Vagina (tissue), 2 donors: ENCODE measurements around the gene CNST. TPM values are rescaled to one million over a fixed set of nuclear protein-coding genes. Genes with fewer than 3 reads are reported as not detected.
A peak's percentile ranks its signal among the peaks of the same experiment; 100 is the strongest.

Experiments used
- DNase-seq, 2 donors: peaks; one replicate each; pipeline ENCODE4 v3.0.0-alpha.2; 2017; ENCODE audit errors: extremely low spot score in 2 of 2
- H3K27ac ChIP-seq: fragments of 200-600 bp; sonication (generic); one replicate; pipeline ENCODE4 v1.5.1; 2019
- H3K27me3 ChIP-seq: fragments of 200-600 bp; sonication (generic); one replicate; pipeline ENCODE4 v1.5.1; 2019
- H3K36me3 ChIP-seq, 2 donors: fragments of 200-600 bp; sonication (generic); one replicate each; pipeline ENCODE4 v1.5.1; 2017 to 2019
- H3K4me1 ChIP-seq: fragments of 200-600 bp; sonication (generic); one replicate; pipeline ENCODE4 v1.5.1; 2019
- H3K4me3 ChIP-seq, 2 donors: fragments of 200-600 bp; sonication (generic); 1 replicate in 1 of 2; 2 replicates in 1 of 2; pipeline ENCODE4 v1.5.1; 2016 to 2019
- H3K9me3 ChIP-seq: fragments of 200-600 bp; sonication (generic); one replicate; pipeline ENCODE4 v1.5.1; 2019
- POLR2A ChIP-seq, 2 donors: fragments of 450-650 bp; IDR thresholded peaks; one replicate each; pipeline ENCODE4 v1.6.1; 2017; ENCODE audit warnings: antibody characterized with exemption in 2 of 2, mild to moderate bottlenecking in 2 of 2, moderate library complexity in 2 of 2
- POLR2AphosphoS5 ChIP-seq, 2 donors: sonication (generic); formaldehyde crosslinking; IDR thresholded peaks; one replicate each; pipeline ENCODE4 v1.9.0; 2017; ENCODE audit warnings: antibody characterized with exemption in 2 of 2, mild to moderate bottlenecking in 2 of 2, low read depth in 1 of 2; ENCODE audit not compliant: insufficient read depth in 1 of 2
- intact Hi-C: fragments of 100-400 bp; cut with DNase I; formaldehyde crosslinking; loops from one replicate; pipeline ENCODE4 v1.15.1; 2023
- total RNA-seq: library from RNA; depleted of rRNA; stranded (reverse); fragments of >200 nt; gene quantifications from one replicate; pipeline ENCODE4 v1.2.3, GENCODE V29; 2016
- TF ChIP-seq, protein P1 (sequence below), 3 experiments: fragments of 450-650 bp in 2 of 3; fragments of 200-600 bp in 1 of 3; sonication (generic) in 1 of 3; IDR thresholded peaks; one replicate each; pipeline ENCODE4 v1.5.1; 2017 to 2019; ENCODE audit warnings: antibody characterized with exemption in 3 of 3, mild to moderate bottlenecking in 2 of 3, moderate library complexity in 2 of 3

CNST gene
- total RNA-seq, 1 donor from 2014 or later: 20.6 TPM

DNA sequence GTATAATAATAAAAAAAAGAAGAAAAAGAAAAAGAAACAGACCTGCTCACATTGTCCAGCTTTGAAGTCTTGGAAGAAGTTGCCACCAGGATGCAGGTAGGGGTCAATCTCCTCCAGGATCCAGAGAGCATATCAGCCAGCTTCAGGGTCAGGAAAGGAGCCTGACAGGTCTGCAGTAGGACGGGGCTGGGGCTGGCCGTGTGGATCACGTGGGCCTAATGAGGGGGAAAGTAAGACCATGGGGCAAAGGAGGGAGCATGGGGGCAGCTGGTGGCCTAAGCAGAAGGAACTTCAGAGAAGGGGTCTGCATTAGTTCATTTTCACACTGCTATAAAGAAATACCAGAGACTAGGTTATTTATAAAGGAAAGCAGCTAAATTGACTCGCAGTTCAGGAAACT is 39.9 kb upstream of the CNST start:
- H3K27ac ChIP-seq: no peak overlapping the region
- H3K36me3 ChIP-seq: no peaks in the 10 kb centered on the region
- peaks cover 6% of the 10 kb centered on the region for H3K9me3 ChIP-seq
- intact Hi-C loops: no loop called here
- no peak for DNase-seq
- H3K27me3 ChIP-seq: no peaks in the 10 kb centered on the region
- H3K4me1 ChIP-seq: no peaks in the 10 kb centered on the region
- TF ChIP-seq POLR2A (IDR thresholded peaks at IDR 0.05) (no peak), POLR2AphosphoS5 (IDR thresholded peaks at IDR 0.05; ENCODE audit: insufficient read depth in 1 of 2, low read depth in 1 of 2) (no peak)
- TF ChIP-seq, protein P1, sequence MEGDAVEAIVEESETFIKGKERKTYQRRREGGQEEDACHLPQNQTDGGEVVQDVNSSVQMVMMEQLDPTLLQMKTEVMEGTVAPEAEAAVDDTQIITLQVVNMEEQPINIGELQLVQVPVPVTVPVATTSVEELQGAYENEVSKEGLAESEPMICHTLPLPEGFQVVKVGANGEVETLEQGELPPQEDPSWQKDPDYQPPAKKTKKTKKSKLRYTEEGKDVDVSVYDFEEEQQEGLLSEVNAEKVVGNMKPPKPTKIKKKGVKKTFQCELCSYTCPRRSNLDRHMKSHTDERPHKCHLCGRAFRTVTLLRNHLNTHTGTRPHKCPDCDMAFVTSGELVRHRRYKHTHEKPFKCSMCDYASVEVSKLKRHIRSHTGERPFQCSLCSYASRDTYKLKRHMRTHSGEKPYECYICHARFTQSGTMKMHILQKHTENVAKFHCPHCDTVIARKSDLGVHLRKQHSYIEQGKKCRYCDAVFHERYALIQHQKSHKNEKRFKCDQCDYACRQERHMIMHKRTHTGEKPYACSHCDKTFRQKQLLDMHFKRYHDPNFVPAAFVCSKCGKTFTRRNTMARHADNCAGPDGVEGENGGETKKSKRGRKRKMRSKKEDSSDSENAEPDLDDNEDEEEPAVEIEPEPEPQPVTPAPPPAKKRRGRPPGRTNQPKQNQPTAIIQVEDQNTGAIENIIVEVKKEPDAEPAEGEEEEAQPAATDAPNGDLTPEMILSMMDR (IDR thresholded peaks at IDR 0.05): no peak
- H3K4me3 ChIP-seq: no peak overlapping the region

DNA sequence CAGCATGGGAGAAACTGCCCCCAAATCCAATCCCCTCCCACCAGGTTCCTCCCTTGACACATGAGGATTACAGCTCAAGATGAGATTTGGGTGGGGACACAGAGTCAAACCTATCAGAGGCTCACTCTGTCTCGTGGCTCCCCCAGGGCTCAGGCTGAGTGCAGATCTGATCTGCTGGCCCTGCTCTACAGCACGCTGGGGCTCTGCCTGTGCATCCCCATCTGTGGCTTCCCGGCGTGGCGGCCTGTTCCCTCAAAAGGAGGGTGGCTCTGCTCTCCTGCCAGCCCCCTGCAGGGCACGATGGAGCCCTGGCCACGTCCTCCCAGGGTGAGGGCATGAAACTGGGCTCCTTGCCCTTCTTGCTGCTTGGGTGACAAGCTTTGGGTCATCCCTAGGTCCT is 39.3 kb upstream of the CNST start:
- H3K4me3 ChIP-seq: no peak overlapping the region
- H3K4me1 ChIP-seq: no peaks in the 10 kb centered on the region
- H3K9me3 ChIP-seq: peaks cover 6% of the 10 kb centered on the region
- H3K27ac ChIP-seq: no peak overlapping the region
- DNase-seq: peak in 1 of 2 donors; percentile 79
- TF ChIP-seq, protein P1 (IDR thresholded peaks at IDR 0.05): no peak
- intact Hi-C loops: no loop called here
- no peaks in the 10 kb centered on the region for H3K27me3 ChIP-seq
- H3K36me3 ChIP-seq: no peaks in the 10 kb centered on the region

DNA sequence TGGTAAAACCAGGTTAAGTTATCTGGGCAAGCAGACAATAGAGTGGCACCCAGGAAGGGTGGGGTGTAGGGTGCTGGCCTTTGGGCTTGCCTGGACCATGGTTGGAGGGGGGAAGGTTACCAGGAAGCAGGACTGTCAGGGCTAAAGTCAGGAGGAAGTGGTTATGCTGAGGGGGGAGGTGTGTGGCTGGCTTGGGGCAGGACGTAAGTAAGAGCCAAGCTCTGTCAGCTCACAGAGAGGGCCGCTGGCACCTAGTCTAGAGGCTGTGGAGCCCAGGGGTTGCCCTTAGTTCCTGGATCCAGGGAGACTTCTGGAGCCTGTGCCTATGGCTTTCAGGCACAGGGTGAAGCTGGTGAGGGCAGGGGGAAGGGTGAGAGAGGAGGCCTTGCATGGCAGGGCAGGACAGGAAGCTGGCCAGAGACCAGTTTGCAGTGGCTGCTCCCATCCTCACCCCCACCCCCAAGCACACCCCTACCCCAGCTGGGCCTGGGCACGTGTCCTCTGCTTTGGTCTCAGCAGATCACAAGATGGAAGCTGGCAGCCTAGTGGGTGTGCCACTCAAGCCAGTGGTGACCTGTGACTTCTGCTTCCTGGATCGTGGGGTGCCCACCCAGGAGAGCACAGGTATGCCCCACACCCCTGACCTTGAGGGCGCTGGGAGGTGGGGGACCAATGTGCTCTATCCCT is 38.7 kb upstream of the CNST start:
- no peak overlapping the region for H3K27ac ChIP-seq

DNA sequence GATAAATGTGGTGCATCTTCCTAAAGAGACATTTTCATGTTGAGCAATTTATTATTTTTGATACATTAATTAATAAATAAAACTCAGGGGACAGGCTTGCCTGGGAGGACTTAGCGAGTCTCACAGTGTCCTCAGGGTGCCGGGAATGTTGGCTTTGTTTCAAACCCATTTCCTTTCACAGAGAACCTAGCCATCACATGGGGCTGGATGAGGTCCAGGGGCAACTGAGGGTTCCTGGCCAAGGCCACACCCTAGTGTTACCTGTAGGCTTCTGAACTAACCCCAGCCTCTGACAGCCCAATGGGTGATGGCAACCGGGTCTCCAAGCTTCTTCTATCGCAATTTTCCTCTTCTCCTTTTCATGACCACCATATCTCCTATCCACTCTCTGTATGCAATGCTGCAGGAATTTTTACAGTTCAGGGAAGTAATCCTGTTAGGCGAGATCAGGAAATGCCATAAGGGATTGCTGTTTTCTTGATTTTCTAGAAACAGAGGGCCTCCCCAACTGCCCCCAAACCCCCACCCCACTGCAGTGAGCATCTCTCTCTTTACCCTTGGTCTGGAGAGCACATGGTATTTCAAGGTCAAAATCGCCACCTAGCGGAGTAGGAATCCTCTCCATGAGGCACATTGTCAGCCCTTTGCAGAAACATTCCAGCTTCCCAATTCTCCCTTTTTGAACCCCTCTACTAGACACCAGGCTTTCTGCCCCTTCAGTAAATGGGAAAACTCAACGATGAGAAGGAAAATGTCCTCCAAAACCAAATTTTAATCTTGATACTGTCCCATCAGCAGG is 37.1 kb upstream of the CNST start:
- intact Hi-C loops: no loop called here
- Histone ChIP-seq H3K27ac (no peak overlapping the region), H3K4me3 (no peak overlapping the region), H3K4me1 (no peaks in the 10 kb centered on the region), H3K36me3 (no peaks in the 10 kb centered on the region), H3K9me3 (peaks cover 6% of the 10 kb centered on the region), H3K27me3 (no peaks in the 10 kb centered on the region)
- TF ChIP-seq POLR2A (IDR thresholded peaks at IDR 0.05) (no peak), POLR2AphosphoS5 (IDR thresholded peaks at IDR 0.05; ENCODE audit: insufficient read depth in 1 of 2, low read depth in 1 of 2) (no peak)
- TF ChIP-seq, protein P1 (IDR thresholded peaks at IDR 0.05): no peak
- DNase-seq: peak in 1 of 2 donors; percentile 22

More for the DNA sequence above, 38.7 kb upstream of the CNST start:
- peak in 1 of 2 donors; percentile 79 for DNase-seq
- intact Hi-C loops: no loop called here
- H3K9me3 ChIP-seq: peaks cover 6% of the 10 kb centered on the region
- H3K4me3 ChIP-seq: no peak overlapping the region
- TF ChIP-seq POLR2A (IDR thresholded peaks at IDR 0.05): no peak
- TF ChIP-seq POLR2AphosphoS5 (IDR thresholded peaks at IDR 0.05; ENCODE audit: insufficient read depth in 1 of 2, low read depth in 1 of 2): no peak
- TF ChIP-seq, protein P1 (IDR thresholded peaks at IDR 0.05): no peak
- H3K27me3 ChIP-seq: no peaks in the 10 kb centered on the region
- H3K36me3 ChIP-seq: no peaks in the 10 kb centered on the region
- H3K4me1 ChIP-seq: no peaks in the 10 kb centered on the region

DNA sequence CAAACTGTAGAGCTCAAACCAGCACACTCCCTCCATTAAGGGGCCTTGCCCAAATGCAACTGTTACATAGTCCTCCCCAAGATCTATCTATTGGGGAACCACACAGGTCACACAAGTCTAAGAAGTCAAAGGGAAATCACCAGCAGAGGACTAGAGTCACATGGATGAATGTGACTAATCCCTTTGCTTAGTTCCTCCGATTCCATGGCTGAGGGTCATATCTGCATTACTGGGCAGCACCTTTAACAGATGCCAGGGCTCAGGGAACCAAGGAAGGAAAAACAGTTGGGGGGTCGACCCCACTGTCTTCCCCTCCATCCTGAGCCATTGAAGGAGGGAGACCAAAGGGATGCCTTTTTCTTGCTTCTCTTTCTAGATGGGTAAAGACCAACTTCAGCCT is 35.8 kb upstream of the CNST start:
- intact Hi-C loops: no loop called here
- DNase-seq: peak in 1 of 2 donors; percentile 49
- H3K4me3 ChIP-seq: no peak overlapping the region

More for the DNA sequence above, 35.8 kb upstream of the CNST start:
- H3K36me3 ChIP-seq: no peaks in the 10 kb centered on the region
- H3K27ac ChIP-seq: no peak overlapping the region
- H3K4me1 ChIP-seq: no peaks in the 10 kb centered on the region
- peaks cover 6% of the 10 kb centered on the region for H3K9me3 ChIP-seq
- TF ChIP-seq, protein P1 (IDR thresholded peaks at IDR 0.05): no peak
- TF ChIP-seq POLR2A (IDR thresholded peaks at IDR 0.05): no peak
- TF ChIP-seq POLR2AphosphoS5 (IDR thresholded peaks at IDR 0.05; ENCODE audit: insufficient read depth in 1 of 2, low read depth in 1 of 2): no peak
- no peaks in the 10 kb centered on the region for H3K27me3 ChIP-seq
